Subcutaneous abdominal adipose tissue (tissue), 5 donors: ENCODE measurements around the gene NEDD4L.

Experiments used
- H3K27ac ChIP-seq: one replicate; pipeline ENCODE4 v1.7.0; 2013; ENCODE audit warnings: low read depth, mild to moderate bottlenecking, inconsistent platforms, low read length, moderate library complexity
- H3K27me3 ChIP-seq, 5 donors: one replicate each; pipeline ENCODE4 v1.7.0; 2013; ENCODE audit warnings: low read length in 5 of 5, inconsistent platforms in 1 of 5; ENCODE audit not compliant: control insufficient read depth in 5 of 5, insufficient read depth in 4 of 5
- H3K36me3 ChIP-seq, 5 donors: one replicate each; pipeline ENCODE4 v1.7.0; 2013; ENCODE audit warnings: low read length in 5 of 5; ENCODE audit not compliant: control insufficient read depth in 5 of 5, insufficient read depth in 5 of 5
- H3K4me1 ChIP-seq, 5 donors: one replicate each; pipeline ENCODE4 v1.7.0; 2013; ENCODE audit warnings: low read length in 5 of 5, mild to moderate bottlenecking in 3 of 5, moderate library complexity in 1 of 5; ENCODE audit not compliant: control insufficient read depth in 5 of 5, insufficient read depth in 5 of 5
- H3K4me3 ChIP-seq, 5 donors: one replicate each; pipeline ENCODE4 v1.7.0; 2013; ENCODE audit warnings: low read length in 5 of 5, low read depth in 1 of 5
- H3K9ac ChIP-seq, 5 donors: one replicate each; pipeline ENCODE4 v1.7.0; 2013; ENCODE audit warnings: low read length in 5 of 5, mild to moderate bottlenecking in 4 of 5, moderate library complexity in 3 of 5
- H3K9me3 ChIP-seq, 5 donors: one replicate each; pipeline ENCODE4 v1.7.0; 2013; ENCODE audit warnings: low read length in 5 of 5; ENCODE audit not compliant: control insufficient read depth in 5 of 5
- donor health status: healthy.
- donor health status: healthy.
- donor health status: healthy.
- donor health status: healthy.
- donor health status: healthy.

Gene NEDD4L

GRCh38 chr18:58449464-58449863 lies 405.4 kb downstream of the NEDD4L start:
- no peaks in the 10 kb centered on the region for H3K27me3 ChIP-seq
- H3K9me3 ChIP-seq: no peaks in the 10 kb centered on the region
- H3K27ac ChIP-seq: no peak overlapping the region
- no peak overlapping the region for H3K4me3 ChIP-seq
- no peaks in the 10 kb centered on the region for H3K36me3 ChIP-seq
- H3K9ac ChIP-seq: no peak overlapping the region
- peaks cover 0 to 9% (median 3%) of the 10 kb centered on the region in 5 donors for H3K4me1 ChIP-seq
